Stimulated activated CD8-positive, alpha-beta memory T cell treated with anti-CD3 and anti-CD28 coated beads, Interleukin-15, amount 100 ng/mL, for 4 hours (primary cell): ENCODE results near the gene IGF1R.
A peak's percentile ranks its signal among the peaks of the same experiment; 100 is the strongest.

Experiments used
- DNase-seq, 2 donors: peaks; one replicate each; pipeline ENCODE4 v3.0.0-alpha.2; 2020; ENCODE audit warnings: low read depth in 2 of 2

Gene IGF1R

GRCh38 chr15:98826658-98827057 lies 178.3 kb downstream of the IGF1R start:
- DNase-seq, result no peak

DNA sequence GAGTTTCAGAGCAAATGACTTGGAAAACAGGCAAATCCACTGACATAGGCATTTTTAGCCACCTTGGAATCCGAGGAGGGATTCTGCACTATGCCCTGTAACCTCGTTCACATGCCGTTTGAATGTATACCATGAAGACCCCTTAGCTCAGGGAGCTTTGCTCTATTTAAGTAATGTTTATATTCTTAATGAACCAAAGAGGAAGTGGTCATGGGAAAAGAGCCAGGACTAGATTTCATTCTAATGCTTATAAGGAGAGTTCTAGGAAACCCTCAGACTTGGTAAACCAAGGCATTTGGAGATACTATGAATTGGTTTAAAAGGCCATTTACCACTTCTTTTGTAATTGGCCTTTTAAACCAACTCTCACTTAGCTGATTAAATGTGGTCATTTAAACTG lies 178.9 kb downstream of the IGF1R start:
- DNase-seq, result no peak

DNA sequence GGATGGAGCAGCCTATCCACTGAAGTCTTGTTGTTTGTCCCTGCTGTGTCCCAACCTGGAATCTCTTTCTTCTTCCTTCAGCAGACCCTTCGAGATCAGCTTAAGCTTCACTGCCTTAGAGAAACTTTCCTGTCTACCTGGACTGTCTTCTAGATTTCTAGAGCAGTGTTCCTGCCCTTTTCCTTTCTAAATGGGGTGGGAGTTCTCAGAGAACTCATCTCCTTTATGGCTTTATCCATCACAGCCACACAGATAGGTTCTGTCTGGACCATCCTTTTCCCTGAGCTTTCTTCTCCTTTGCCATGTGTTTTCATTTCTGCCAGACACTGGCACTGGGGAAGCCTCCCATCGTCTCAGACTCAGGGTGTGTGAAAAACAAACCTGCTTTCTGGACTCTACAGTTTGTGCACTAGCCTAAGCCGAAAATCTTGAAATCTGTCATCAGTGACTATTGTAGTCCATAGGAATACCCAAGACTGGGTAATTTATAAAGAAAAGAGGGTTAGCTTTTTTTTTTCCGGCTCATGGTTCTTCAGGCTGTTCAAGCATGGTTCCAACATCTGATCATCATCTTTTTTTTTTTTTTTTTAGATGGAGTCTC lies 181.8 kb downstream of the IGF1R start:
- no peak for DNase-seq

DNA sequence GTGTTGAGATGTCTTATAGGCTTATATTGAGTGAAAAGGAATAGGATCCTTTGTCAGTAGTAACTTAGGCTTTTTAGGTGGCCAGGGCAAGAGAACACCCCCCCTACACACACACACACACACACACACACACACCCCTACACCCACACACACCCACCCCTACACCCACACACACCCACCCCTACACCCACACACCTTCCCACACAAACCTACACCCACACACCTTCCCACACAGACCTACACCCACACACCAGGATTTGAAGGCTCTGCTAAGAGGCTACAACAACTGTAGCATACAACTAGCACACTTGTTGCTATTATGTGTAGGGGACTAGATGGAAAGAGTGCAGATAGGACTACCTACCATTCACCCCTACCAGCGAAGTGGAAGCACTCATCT lies 186.6 kb downstream of the IGF1R start:
- DNase-seq, result no peak

GRCh38 chr15:98835876-98836275 lies 187.5 kb downstream of the IGF1R start:
- no peak for DNase-seq

GRCh38 chr15:98838387-98839259 lies 190.3 kb downstream of the IGF1R start:
- DNase-seq, result no peak

DNA sequence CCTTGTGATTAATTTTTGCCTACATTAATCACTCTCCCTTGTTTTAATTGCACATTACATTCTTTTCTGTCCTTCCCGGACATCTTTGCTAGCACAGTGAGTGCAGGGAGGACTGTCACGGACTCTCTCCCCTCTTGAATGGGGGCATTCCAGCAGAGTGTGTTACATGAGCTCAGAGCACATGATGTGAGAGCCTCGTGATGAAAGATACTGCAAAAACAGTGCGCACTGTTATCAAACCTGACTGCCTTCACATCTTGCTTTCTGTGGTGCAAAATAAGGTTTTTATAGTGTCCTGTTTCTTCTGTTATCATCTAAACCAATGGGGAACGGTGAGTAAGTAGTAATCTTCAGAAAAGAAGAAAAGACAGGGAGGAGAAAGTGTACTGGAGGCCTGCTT lies 191.7 kb downstream of the IGF1R start:
- no peak for DNase-seq

DNA sequence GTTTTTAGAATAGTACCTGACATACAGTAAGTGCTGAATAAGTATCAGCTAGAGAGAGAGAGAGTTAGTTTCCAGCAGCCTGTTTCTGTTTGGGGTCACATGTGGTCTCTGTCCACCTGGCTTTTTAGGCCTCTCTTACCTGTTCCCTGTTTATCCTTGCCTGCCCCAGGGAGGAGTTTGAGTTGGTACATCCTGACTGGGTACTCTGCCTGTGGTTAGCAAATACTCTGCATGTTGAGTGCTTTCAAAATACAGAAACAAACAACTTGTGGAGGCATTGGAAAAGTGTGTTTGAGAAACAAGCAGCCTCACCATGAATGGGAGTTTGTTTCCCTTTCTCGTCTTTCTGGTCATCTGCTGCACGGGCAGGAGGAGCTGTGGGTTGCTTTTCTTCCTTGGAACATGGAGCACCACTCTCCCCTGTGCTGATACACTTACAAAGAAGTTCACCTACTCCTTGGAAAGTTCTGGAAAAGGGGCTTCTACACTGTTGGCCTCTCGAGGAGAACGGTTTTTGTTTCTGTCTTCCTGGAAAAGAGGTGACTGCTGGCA lies 193.2 kb downstream of the IGF1R start:
- no peak for DNase-seq

- DNase-seq, result no peak
Observed at GRCh38 chr15:98842192-98842972, 194.0 kb downstream of the IGF1R start.

- no peak for DNase-seq
Observed at GRCh38 chr15:98842973-98843285, 194.6 kb downstream of the IGF1R start.

GRCh38 chr15:98843844-98844243 lies 195.5 kb downstream of the IGF1R start:
- no peak for DNase-seq

- no peak for DNase-seq
Observed at GRCh38 chr15:98844261-98844660, 195.9 kb downstream of the IGF1R start.

DNA sequence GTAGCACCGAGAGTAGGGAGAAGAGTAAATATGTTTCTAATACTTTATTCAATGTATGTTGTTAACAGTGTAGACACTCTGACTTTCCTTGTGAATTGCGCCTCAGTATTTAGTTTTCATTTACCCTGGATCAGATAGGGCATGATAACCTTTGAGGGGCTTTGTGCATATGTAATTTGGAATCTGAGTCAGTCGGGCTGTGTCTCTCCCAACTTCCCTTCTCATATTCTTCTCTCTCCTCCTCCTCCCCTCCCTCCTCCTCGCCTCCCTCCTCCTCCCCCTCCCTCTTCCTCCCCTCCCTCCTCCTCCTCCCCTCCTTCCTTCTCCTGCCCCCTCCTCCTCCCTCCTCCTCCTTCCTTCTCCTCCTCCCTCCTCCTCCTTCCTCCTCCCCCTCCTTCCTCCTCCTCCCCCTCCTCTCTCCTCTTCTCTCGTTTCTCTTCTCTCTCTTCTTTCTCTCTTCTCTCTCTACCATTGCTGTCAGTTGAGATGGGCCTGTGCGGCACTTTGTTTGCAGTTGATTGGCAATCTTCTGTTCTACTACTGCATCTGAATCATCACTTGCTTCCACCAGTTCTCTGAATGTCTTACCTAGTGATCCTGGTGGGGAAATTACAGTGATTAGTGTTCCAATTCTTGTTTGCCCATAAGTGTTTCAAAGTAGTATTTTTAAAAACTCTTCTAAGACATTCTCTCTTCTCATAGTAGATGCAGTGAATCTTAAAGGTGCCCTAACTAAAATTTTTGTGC lies 197.0 kb downstream of the IGF1R start:
- no peak for DNase-seq

- peak in 1 of 2 donors; percentile 22 for DNase-seq
Observed at GRCh38 chr15:98850961-98851572, 202.7 kb downstream of the IGF1R start.

GRCh38 chr15:98853161-98853560 lies 204.8 kb downstream of the IGF1R start:
- DNase-seq, result peak in 1 of 2 donors; percentile 35

DNA sequence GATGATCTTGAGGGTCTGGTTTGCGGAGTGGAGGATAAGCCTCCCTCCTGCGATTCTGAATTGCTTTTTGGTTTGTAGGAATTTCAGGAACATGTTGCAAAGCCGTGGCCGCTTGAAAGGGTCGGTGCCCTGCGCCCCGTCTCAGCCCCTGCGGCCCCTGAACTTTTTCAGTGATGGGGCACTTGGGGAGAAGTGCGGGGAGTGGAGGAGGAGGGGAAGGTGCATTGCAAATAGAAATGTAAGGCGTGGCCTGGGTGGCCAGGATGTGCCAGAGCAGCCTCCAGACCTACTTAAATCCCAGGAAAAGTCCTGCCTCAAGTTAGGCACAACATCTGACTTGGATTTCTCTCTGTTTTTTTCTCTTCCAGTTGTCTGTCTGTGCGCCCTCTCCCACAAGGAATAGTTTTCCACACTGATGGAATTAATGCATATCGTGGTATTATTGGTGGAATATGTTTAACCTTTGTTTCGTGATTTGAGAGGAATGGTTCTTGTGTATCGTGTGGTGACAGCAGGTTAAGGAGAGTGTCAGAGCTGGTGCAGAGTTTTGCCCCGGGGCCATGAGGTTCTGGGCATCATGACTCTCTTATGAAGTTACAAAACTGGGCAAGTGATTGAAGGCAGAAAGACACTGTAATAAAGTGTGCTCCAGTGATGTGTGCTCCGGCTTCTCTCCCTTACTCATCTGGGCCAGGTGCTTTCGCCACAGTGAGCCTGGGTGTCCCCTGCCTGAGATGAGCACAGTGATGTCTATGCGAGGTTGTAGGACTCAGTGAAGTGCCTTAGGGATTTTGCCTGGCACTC lies 205.5 kb downstream of the IGF1R start:
- DNase-seq, result no peak

- DNase-seq, result no peak
Observed at GRCh38 chr15:98854496-98854895, 206.2 kb downstream of the IGF1R start.

DNA sequence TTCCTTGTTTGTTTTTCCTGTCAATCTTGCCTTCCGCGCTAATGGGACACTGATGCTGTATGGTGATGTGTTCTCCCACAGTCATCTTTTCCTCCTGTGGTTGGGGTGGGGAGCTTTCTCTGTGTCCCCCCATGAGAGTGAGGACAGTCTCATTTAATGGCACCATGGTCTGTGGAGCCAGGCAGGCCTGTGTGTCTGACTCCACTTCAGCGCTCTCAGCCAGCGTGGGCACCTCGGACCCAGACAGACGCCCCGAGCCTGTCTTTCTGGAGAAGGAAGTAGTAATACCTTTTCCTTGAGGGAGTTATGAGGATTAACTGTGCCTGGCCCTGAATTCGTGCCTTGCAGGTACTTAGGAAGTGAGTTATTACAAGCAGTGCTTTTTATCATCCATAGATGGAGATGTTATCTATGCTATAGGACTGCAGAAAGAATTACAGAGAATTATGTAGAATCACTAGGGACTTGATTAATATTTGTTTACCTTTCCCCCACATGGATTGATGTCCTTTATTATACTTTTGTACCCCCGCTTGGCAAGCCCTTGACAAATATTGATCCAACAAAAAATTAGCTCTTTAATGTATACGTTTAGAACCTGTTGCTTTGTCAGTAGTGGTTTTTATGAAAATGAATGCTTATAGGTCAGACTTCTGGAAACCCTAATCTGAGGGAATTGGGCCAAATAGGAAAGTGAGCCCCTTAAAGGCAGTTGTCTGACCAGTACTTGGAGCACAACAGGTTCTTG lies 206.9 kb downstream of the IGF1R start:
- DNase-seq, result no peak

DNA sequence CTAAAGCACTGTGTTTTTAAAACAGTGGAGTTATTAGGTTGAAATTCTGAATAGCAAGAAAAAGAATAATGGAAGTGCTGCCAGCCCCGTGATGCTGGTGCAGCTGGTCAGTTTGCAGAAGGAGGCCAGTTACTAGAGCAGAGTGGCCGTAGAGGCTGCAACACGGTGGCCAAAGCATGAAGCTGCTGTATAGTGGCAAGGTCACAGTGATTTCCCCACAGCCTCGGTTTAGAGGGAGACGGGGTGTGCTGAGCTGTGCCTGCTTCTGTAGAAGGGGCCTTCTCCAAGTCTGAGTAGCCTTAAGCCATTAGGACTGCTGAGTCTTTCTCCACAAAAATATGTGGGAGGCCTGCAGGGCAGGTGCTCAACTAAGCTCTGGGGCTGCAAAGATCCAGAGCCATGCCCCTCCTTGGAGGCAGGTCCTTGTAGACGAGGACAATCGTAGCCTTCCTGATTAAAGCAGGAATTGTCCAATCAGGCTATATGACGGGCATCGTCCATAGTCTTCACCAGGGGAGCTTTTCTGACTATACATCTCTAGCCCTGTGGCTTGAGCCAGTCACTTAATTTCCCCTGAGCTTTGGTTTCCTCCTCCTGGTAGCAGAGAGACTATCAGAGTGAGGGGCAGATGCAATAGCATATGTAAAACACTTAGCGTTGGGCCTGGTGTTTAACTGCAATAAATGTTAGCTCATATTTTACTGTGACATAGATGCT lies 207.6 kb downstream of the IGF1R start:
- DNase-seq, result no peak
